Skeletal muscle cell (primary cell): Measurements from ENCODE around the gene PAIP2B.
"Not testable (repeated sequence)": the region's sequence is repeated elsewhere in the genome, so short reads cannot be mapped to it uniquely, and the experiment has no call there.

Source experiments
- DNase-seq: peaks from one replicate; pipeline ENCODE4 v3.0.0-alpha.2; 2010; ENCODE audit warnings: low read depth
- H3K4me3 ChIP-seq: 2 replicates; pipeline ENCODE4 v1.5.1; 2011; ENCODE audit warnings: low read depth, mild to moderate bottlenecking, control low read depth, low read length, moderate library complexity

The PAIP2B gene

GRCh38 chr2:71226965-71227560 lies at the start of gene PAIP2B:
PAIP2B (minus strand) TSS chr2:71227103; CDS start chr2:71202589, 24,514 bp downstream.
- peak within 1 kb of the TSS; percentile 80 for H3K4me3 ChIP-seq
- DNase-seq: peak; percentile 96

GRCh38 chr2:71275939-71276310 lies 49.0 kb upstream of the PAIP2B start:
- no peak for DNase-seq
- H3K4me3 ChIP-seq: peak overlapping the region; percentile 57

DNA sequence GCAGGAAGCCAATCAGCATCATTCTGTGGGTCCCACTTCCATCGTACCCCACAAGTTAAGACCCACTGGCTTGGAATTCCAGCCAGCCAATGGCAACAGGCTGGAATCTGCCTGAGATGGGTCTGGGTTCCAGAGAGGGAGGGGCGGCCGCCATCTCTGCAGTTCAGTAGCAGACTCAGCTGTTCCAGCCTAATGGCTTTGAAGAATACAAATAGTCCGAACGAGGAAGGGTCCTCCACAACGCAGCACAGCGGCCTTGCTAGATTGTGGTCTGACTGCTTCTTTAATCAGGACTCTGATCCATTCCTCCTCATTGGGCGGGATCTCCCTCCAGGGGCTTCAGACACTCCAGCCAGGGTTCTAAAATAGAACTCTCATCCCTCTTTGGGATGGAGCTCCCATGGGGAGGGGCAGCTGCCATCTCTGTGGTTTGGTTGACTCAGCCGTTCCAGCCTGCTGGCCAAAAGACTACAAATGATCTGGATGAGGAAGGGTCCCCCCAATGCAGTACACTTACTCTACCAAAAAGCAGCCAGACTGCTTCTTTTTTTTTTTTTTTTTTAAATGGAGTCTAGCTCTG lies 42.7 kb upstream of the PAIP2B start:
- no peak overlapping the region for H3K4me3 ChIP-seq

GRCh38 chr2:71263386-71263785 lies 36.5 kb upstream of the PAIP2B start:
- no peak for DNase-seq

More for the DNA sequence above, 42.7 kb upstream of the PAIP2B start:
- no peak for DNase-seq

GRCh38 chr2:71261534-71261933 lies 34.6 kb upstream of the PAIP2B start:
- no peak for DNase-seq
- H3K4me3 ChIP-seq: no peak overlapping the region

More at GRCh38 chr2:71263386-71263785, 36.5 kb upstream of the PAIP2B start:
- H3K4me3 ChIP-seq: no peak overlapping the region

- DNase-seq: no peak
- no peak overlapping the region for H3K4me3 ChIP-seq
These were observed 29.5 kb upstream of the PAIP2B start for GRCh38 chr2:71256421-71256820.

DNA sequence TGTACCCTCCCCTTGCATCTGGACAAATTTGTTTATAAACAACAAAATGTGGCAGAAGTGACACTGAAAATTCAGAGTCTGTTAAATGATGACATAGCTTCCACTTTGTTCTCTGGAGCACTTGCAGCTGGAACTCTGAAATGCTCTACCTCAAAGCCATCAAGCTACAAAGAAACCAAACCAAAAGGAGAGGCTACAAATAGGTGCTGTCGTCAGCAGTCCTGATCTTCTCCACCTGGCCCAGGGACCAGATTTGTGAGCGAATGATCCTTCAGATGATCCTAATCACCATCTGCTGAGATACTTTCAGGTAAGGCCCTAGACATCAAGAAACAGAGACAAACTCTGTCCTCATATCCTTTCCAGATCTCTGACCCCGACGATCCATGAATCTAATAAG lies 27.9 kb upstream of the PAIP2B start:
- H3K4me3 ChIP-seq: no peak overlapping the region
- no peak for DNase-seq

GRCh38 chr2:71254078-71254477 lies 27.2 kb upstream of the PAIP2B start:
- DNase-seq: no peak

DNA sequence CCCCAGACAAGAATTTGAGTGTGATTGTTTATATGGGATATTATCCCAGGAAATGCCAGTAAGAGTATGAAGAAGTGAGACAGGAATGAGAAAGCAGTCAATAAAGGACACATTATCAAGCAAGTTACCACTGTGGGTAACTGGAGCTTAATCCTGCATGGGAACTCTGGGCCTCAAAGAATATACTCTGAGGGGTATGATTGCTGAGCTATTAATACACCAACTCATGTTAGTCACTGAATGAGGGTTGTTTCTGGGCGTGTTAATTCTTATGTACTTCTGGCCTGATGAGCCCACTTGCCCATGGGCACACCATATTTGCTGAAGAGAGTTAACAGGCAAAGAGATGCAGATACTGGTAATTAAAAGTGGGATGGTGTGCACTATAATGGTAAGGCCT lies 26.6 kb upstream of the PAIP2B start:
- H3K4me3 ChIP-seq: no peak overlapping the region
- no peak for DNase-seq

More at GRCh38 chr2:71254078-71254477, 27.2 kb upstream of the PAIP2B start:
- H3K4me3 ChIP-seq: no peak overlapping the region

DNA sequence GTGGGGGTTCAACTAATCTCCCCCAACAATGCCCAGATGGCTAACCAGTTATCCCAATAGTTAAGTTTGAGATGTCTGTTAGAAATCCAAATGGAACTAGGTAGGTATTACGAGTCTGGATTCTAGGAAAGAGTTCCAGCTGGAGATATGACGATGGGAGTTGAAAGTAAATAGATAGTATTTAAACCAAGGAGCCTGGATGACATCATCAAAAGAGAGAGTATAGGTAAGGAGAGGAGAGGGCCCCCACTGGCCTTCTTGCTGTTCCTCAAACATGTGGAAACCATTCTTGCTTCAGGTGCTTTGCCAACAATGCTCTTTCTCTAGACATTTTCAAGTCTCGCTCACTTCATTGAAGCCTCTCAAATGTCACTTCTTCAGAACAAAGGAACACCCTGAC lies 26.0 kb upstream of the PAIP2B start:
- no peak overlapping the region for H3K4me3 ChIP-seq
- no peak for DNase-seq

- H3K4me3 ChIP-seq: no peak overlapping the region
- no peak for DNase-seq
These were observed 24.0 kb upstream of the PAIP2B start for GRCh38 chr2:71250935-71251334.

DNA sequence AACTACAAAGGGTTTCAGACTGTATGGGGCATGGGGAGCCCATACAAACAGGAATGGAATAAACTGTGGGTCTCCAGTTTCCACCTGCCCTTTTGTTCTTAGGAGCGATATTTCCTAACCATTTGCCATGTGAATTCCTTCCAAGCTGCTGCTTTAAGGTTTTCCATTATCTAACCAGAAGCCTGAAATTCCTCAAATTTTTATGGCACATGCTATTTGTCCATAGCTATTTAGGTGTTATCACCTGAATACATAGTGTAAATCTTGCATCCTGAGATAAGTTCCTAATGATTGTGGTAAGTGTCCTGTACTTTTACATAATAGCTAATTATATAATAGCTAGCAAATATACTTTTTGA lies 17.4 kb upstream of the PAIP2B start:
- H3K4me3 ChIP-seq: no peak overlapping the region
- DNase-seq: no peak

GRCh38 chr2:71243634-71244301 lies 16.9 kb upstream of the PAIP2B start:
- DNase-seq: no peak
- H3K4me3 ChIP-seq: no peak overlapping the region

DNA sequence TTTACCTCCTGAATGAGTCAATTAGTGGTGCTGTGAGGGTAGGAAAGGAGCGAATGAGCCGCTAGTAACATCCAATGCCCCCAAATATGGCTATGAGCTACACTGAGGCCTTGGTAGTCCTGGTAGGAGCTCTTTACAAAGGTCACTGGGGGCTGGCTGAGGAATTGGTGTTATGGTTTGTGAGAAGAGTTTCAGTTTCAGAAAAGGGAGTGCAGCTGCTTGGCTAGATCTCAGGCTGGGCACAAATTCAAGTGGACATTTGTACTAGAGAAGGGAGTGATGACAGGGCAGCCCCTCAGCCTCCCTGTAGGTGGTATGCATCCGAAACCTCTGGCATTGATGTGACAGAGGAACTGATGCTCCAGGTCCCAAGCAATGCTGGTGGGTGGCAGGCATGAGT lies 13.9 kb upstream of the PAIP2B start:
- no peak for DNase-seq
- no peak overlapping the region for H3K4me3 ChIP-seq

DNA sequence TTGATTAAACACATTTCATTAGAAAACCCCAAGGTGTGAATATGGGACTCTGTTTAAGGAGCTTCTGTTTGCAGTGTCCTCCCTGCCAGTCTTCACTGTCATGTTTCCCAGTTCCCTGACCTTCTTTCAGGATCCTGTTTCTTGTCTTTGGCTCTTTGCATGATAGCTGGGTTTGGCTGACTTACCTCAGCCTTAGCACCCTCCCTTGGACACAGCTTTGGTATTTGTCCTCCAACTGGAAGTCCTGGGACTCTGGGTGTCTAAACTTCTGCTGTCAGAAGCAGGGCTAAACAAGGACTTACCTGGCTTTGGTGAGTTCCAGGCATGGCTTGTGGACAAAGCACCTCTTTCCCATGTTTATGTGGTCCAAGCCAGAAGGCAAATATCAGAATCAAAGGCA lies 11.2 kb upstream of the PAIP2B start:
- DNase-seq: no peak
- H3K4me3 ChIP-seq: no peak overlapping the region

DNA sequence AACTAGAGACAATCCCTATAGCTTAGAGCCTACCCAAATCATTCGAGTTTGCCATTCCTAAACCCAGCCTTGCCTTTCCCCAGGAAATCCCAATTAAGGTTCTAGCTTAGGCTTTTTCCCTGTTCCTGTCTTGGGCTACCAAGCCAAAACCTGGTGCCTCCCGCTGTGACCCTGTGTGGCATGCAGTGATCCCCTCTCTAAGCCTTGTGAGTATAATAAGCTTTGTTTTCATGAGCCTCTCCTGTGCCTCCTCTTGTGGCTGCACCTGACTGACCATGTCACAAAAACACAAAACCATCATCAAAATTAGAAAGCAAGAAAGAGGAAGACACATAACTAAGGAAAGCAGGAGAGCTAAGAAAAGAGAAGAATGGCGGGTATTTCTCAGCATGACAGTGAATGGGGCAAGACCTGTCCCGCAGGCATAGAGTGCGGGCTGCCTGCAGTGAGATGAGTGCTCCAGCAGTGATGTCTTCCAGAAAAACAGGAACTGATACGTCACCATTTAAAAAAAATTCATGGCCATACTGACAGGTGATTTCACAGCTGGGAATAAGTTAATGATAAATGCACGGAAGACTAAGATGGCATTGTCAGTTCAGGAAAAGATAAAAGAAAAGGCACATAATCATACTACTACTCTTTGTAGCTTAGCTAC lies 9.2 kb upstream of the PAIP2B start:
- DNase-seq: no peak
- H3K4me3 ChIP-seq: no peak overlapping the region

DNA sequence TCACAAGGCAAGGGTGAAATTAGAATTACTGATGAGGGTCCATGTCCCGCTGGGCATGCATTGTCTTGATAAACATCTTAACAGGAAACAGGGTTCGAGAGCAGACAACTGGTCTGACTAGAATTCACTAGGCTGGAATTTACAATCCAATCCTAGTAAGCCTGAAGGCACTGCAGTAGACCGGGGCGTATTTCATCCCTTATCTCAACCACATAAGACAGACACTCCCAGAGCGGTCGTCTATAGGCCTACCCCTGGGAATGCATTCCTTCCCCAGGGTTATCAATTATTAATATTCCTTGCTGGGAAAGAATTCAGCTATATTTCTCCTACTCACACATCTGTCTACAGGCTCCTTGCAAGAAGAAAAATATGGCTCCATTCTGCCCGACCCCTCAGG lies 6.2 kb upstream of the PAIP2B start:
- not testable (repeated sequence) for H3K4me3 ChIP-seq, DNase-seq

- DNase-seq: no peak
- H3K4me3 ChIP-seq: peak overlapping the region; percentile 80
These were observed 573 bp downstream of the PAIP2B start for GRCh38 chr2:71226096-71226964.

- DNase-seq: no peak
- no peak overlapping the region for H3K4me3 ChIP-seq
These were observed 2.0 kb downstream of the PAIP2B start for GRCh38 chr2:71224935-71225334.

- no peak for DNase-seq
These were observed 2.4 kb downstream of the PAIP2B start for GRCh38 chr2:71224457-71224856.

More at GRCh38 chr2:71224457-71224856, 2.4 kb downstream of the PAIP2B start:
- no peak overlapping the region for H3K4me3 ChIP-seq
